Fibroblast of lung (primary cell): Measurements from ENCODE around the gene GRIK5.

ENCODE experiments used
- CTCF ChIP-seq, 2 donors: IDR thresholded peaks in 1 of 2; conservative IDR thresholded peaks in 1 of 2; 1 replicate in 1 of 2; 2 replicates in 1 of 2; pipeline ENCODE4 v1.5.1; 2011 to 2012; ENCODE audit warnings: low read length in 2 of 2, control low read depth in 1 of 2, inconsistent platforms in 1 of 2, low read depth in 1 of 2, mild to moderate bottlenecking in 1 of 2
- EZH2 ChIP-seq: IDR thresholded peaks from 2 replicates; pipeline ENCODE4 v1.5.1; 2012; ENCODE audit warnings: low read length, control low read depth, mild to moderate bottlenecking; ENCODE audit errors: missing control alignments

GRCh38 chr19:42111811-42112210, 41.8 kb upstream of the GRIK5 start:
- no peak for TF ChIP-seq CTCF (conservative IDR thresholded peaks at IDR 0.05 in 1 of 2, IDR thresholded peaks at IDR 0.05 in 1 of 2; ENCODE audit: low read depth in 1 of 2, low read length in 2 of 2)
- TF ChIP-seq EZH2, result no peak
